ENCODE data around the gene EXD1.
"Not testable (repeated sequence)": the region's sequence is repeated elsewhere in the genome, so short reads cannot be mapped to it uniquely, and the experiment has no call there.

The EXD1 gene

GRCh38 chr15:41251411-41251810, 20.9 kb upstream of the EXD1 start:
- H3K4me1 Mint-ChIP-seq, result peaks cover 2% of the 10 kb centered on the region
- no peaks in the 10 kb centered on the region for H3K9me3 Mint-ChIP-seq
- no peak for DNase-seq
- H3K27ac Mint-ChIP-seq, result no peak overlapping the region
- no peaks in the 10 kb centered on the region for H3K27me3 Mint-ChIP-seq
- ATAC-seq, result no peak
- no peak overlapping the region for H3K4me3 Mint-ChIP-seq
- H3K36me3 Mint-ChIP-seq (ENCODE audit: low read depth), result peaks cover 4% of the 10 kb centered on the region

DNA sequence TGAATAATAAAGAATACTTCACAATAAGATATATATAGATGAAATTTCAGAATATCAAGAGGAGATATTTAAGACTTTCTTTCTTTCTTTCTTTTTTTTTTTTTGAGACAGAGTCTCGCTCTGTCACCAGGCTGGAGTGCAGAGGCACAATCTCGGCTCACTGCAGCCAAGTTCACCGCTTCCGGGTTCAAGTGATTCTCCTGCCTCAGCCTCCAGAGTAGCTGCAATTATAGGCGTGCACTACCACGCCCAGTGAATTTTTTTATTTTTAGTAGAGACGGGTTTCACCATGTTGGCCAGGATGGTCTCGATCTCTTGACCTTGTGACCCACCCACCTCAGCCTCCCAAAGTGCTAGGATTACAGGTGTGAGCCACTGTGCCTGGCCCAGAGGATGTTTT, 20.2 kb upstream of the EXD1 start:
- not testable (repeated sequence) for H3K27me3 Mint-ChIP-seq; H3K4me1 Mint-ChIP-seq; H3K9me3 Mint-ChIP-seq; DNase-seq; H3K27ac Mint-ChIP-seq; ATAC-seq; H3K36me3 Mint-ChIP-seq (ENCODE audit: low read depth); H3K4me3 Mint-ChIP-seq

DNA sequence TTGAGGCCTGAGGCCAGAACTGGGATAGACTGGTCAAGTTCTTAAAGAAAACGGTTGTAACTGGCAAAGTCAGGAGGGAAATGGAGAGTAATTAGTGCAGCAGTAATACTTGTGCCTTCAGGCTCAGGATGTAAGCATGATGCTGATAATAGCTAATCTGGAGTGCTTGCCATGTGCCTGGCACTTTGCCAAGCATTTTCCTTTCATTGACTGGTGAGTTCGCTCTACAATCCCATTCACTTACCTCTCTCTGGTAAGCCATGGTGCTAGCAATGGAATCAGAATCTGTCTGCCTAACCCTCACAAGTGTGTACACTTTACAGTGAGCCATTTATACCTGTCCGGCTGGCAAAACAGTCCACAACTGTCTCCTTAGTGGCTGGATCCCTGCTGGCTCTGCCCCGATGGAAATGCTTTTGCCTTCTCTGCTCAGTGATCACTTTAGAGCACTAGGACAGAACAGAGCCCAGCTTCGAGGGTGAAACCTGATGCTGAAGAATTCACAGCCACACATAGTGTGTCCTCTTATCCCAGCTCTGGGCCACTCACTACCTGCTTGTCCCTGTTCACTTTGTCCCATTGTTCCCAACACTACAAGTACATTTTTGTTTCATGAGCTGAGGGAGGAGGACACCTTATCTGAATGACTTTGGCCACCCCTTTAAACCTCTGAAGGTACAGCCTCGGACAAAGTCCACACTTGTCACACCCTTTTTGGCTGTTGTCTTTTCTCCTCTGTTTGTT, 10.8 kb upstream of the EXD1 start:
- no peaks in the 10 kb centered on the region for H3K27me3 Mint-ChIP-seq

DNA sequence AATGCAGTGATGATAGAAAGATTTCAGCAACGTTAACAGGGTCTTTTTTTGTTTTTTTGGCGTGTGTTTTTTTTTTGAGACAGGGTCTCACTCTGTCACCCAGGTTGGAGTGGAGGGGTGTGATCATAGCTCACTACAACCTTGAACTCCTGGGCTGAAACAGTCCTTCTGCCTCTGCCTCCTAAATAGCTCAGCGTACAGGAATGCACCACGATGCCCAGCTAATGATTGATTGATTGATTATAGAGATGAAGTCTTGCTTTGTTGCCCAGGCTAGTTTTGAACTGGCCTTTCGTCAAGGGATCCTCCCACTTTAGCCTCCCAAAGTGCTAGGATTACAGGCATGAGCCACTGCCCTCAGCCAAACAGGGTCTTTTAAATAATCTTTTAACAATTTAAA, 7.5 kb upstream of the EXD1 start:
- Mint-ChIP-seq H3K27ac (no peak overlapping the region), H3K4me3 (no peak overlapping the region), H3K27me3 (no peaks in the 10 kb centered on the region), H3K4me1 (peaks cover 6% of the 10 kb centered on the region), H3K9me3 (no peaks in the 10 kb centered on the region), H3K36me3 (ENCODE audit: low read depth) (peaks cover 2% of the 10 kb centered on the region)
- DNase-seq (no peak), ATAC-seq (no peak)

More for the DNA sequence above, 10.8 kb upstream of the EXD1 start:
- ATAC-seq (no peak), DNase-seq (no peak)
- Mint-ChIP-seq H3K4me1 (no peaks in the 10 kb centered on the region), H3K36me3 (ENCODE audit: low read depth) (peaks cover 3% of the 10 kb centered on the region), H3K4me3 (no peak overlapping the region), H3K27ac (no peak overlapping the region), H3K9me3 (no peaks in the 10 kb centered on the region)

- Mint-ChIP-seq H3K27ac (no peak overlapping the region), H3K36me3 (ENCODE audit: low read depth) (no peaks in the 10 kb centered on the region), H3K4me1 (peaks cover 22% of the 10 kb centered on the region), H3K27me3 (no peaks in the 10 kb centered on the region), H3K4me3 (no peak overlapping the region), H3K9me3 (no peaks in the 10 kb centered on the region)
- DNase-seq (no peak), ATAC-seq (no peak)
Observed at GRCh38 chr15:41235929-41236328, 5.4 kb upstream of the EXD1 start.

DNA sequence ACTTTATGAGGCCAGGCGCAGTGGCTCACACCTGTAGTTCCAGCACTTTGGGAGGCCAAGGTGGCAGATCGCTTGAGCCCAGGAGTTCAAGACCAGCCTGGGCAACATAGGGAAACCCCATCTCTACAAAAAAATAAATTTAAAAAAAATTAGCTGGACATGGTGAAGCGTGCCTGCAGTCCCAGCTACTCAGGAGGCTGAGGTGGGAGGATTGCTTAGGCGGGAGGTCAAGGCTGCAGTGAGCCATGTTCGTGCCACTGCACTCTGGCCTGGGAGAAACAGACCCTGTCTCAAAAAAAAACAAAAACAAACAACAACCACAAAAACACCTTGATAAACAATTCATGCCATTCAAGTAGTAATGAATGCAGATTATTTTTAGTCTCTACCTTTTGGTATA, 4.7 kb upstream of the EXD1 start:
- peaks cover 28% of the 10 kb centered on the region for H3K4me1 Mint-ChIP-seq
- not testable (repeated sequence) for DNase-seq; H3K4me3 Mint-ChIP-seq; H3K9me3 Mint-ChIP-seq; H3K36me3 Mint-ChIP-seq (ENCODE audit: low read depth); H3K27ac Mint-ChIP-seq; ATAC-seq; H3K27me3 Mint-ChIP-seq

DNA sequence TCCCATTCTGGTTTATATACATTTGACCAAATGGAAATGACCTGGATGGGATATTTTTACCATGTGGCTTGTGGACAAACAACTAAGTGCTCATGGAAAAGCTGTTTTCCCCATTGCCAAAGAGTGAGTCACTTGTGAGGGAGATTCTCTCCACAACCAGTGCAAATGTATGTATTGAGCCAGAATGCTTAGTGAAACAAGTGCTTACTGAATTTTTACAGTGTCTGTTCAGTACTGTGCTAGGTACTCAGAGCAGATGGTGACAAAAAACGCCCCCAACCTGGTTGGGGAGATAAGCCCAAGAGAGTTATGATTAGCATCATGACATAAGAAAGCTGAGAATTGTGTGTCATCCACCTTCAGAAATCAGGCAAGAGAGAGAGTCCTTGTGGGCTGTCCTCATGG, 2.8 kb upstream of the EXD1 start:
- no peaks in the 10 kb centered on the region for H3K9me3 Mint-ChIP-seq
- no peaks in the 10 kb centered on the region for H3K27me3 Mint-ChIP-seq
- peaks cover 31% of the 10 kb centered on the region for H3K4me1 Mint-ChIP-seq
- H3K36me3 Mint-ChIP-seq (ENCODE audit: low read depth), result no peaks in the 10 kb centered on the region
- no peak overlapping the region for H3K27ac Mint-ChIP-seq
- H3K4me3 Mint-ChIP-seq, result no peak overlapping the region
- ATAC-seq (no peak), DNase-seq (no peak)

DNA sequence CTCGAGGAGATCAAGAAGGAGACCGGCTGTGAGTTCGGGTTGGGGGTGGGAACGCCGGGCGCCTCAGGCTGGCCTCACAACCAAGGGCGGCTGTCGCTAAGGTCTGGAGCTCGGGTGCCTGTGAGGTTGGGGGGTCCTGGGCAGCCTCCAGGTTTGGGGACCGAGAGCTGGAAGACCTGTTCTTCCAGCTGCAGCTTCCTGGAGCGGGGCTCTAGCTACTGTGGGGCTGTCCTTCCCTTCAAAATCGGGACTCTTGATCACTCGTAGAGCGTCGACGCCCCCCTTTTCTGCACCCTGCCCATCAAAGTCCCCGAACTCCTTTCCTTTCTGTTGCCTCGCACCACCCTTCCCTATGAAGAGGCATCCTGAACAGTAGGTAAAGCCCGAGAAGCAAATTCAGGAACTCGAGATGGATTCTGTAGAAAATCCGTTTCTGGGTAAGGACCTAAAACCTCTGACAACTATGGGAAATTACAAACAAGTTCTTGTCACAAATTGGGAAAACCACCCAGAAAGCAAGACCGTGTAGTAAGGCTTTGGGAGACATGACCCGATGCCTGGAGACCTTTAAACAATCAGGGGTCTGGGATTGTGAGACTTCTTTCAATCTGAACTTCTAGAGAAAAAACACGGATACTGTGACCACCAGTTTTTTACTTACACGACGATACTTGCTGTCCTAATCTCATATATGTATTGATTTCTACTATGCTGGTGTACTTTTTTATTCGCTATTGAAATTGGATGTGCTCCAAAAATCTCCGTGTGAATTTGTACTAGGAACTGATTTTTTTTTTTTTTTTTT, 1.1 kb upstream of the EXD1 start:
- ATAC-seq, result peak; percentile 58
- no peaks in the 10 kb centered on the region for H3K9me3 Mint-ChIP-seq

DNA sequence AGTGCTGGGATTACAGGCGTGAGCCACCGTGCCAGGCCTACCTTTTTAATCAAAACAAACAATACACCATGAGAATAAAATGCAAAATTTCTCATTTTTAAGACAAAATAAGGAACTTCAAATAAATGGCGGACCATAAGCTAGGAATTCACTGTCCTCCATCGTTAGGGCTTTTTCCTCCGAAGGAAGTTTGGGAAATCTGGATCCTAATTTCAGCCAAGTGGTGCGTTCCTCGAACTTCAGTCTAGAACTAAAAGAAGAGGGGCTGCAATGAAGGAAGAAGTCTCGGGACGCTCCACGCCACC, 260 bp downstream of the EXD1 start:
- DNase-seq (no peak), ATAC-seq (no peak)
- Mint-ChIP-seq H3K9me3 (no peaks in the 10 kb centered on the region), H3K4me1 (peaks cover 31% of the 10 kb centered on the region), H3K4me3 (peak overlapping the region; percentile 84), H3K36me3 (ENCODE audit: low read depth) (no peaks in the 10 kb centered on the region), H3K27me3 (no peaks in the 10 kb centered on the region), H3K27ac (peak overlapping the region; percentile 75)

More for the DNA sequence above, 1.1 kb upstream of the EXD1 start:
- no peak for DNase-seq
- Mint-ChIP-seq H3K4me3 (peak overlapping the region; percentile 84), H3K36me3 (ENCODE audit: low read depth) (no peaks in the 10 kb centered on the region), H3K27me3 (no peaks in the 10 kb centered on the region), H3K4me1 (peaks cover 31% of the 10 kb centered on the region), H3K27ac (peak overlapping the region; percentile 75)

DNA sequence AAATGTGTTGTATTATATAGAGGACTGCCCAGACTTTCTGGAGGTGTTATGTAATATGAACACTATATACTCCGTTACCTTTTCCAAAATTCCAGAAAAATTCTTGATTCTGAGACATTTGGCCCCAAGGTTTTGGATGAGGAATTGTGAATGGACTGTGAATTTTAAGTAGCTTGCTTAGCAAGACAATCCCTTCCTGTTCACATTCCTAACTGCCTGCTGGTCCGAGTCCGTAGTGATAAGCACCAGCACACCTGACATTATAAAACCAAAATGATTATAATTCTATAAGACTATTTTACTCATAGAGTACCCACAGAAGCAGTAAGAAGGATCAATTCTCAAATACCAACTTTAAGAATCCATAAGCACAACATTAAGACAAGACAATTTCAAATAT, 11.2 kb downstream of the EXD1 start:
- H3K27ac Mint-ChIP-seq, result no peak overlapping the region
- no peaks in the 10 kb centered on the region for H3K36me3 Mint-ChIP-seq (ENCODE audit: low read depth)
- H3K9me3 Mint-ChIP-seq, result no peaks in the 10 kb centered on the region
- ATAC-seq, result no peak
- no peaks in the 10 kb centered on the region for H3K4me1 Mint-ChIP-seq
- DNase-seq, result no peak
- no peak overlapping the region for H3K4me3 Mint-ChIP-seq
- H3K27me3 Mint-ChIP-seq, result peaks cover 13% of the 10 kb centered on the region

GRCh38 chr15:41218851-41219250, 11.7 kb downstream of the EXD1 start:
- no peak overlapping the region for H3K4me3 Mint-ChIP-seq
- no peaks in the 10 kb centered on the region for H3K4me1 Mint-ChIP-seq
- no peak for DNase-seq
- no peaks in the 10 kb centered on the region for H3K9me3 Mint-ChIP-seq
- peaks cover 11% of the 10 kb centered on the region for H3K27me3 Mint-ChIP-seq
- no peak for ATAC-seq
- H3K27ac Mint-ChIP-seq, result no peak overlapping the region
- no peaks in the 10 kb centered on the region for H3K36me3 Mint-ChIP-seq (ENCODE audit: low read depth)

DNA sequence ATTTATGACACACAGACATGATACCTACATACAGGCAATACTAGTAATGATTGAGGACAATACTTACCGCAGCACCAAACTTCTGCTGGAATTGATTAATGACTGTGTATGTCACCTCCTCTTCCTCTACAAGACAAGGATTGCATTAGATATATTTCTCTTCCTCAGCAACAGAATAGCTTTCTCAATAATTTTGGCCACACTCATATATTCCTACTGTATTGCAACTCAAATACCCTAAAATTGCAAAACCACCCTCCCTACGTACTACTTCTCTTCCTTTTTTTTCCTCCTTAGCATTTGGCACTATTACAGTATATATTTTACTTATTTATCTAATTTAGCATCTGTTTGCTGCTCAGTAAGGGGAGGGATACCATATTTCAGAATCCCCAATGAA, 14.8 kb downstream of the EXD1 start:
- DNase-seq, result no peak
- no peaks in the 10 kb centered on the region for H3K9me3 Mint-ChIP-seq
- peaks cover 11% of the 10 kb centered on the region for H3K27me3 Mint-ChIP-seq
- no peak for ATAC-seq
- no peak overlapping the region for H3K4me3 Mint-ChIP-seq
- no peaks in the 10 kb centered on the region for H3K36me3 Mint-ChIP-seq (ENCODE audit: low read depth)
- H3K4me1 Mint-ChIP-seq, result no peaks in the 10 kb centered on the region
- H3K27ac Mint-ChIP-seq, result no peak overlapping the region

GRCh38 chr15:41207687-41208448, 22.7 kb downstream of the EXD1 start:
- H3K4me1 Mint-ChIP-seq, result no peaks in the 10 kb centered on the region
- H3K4me3 Mint-ChIP-seq, result no peak overlapping the region
- no peaks in the 10 kb centered on the region for H3K9me3 Mint-ChIP-seq
- no peak overlapping the region for H3K27ac Mint-ChIP-seq
- H3K36me3 Mint-ChIP-seq (ENCODE audit: low read depth), result no peaks in the 10 kb centered on the region
- ATAC-seq (no peak), DNase-seq (no peak)
- H3K27me3 Mint-ChIP-seq, result peaks cover 5% of the 10 kb centered on the region

DNA sequence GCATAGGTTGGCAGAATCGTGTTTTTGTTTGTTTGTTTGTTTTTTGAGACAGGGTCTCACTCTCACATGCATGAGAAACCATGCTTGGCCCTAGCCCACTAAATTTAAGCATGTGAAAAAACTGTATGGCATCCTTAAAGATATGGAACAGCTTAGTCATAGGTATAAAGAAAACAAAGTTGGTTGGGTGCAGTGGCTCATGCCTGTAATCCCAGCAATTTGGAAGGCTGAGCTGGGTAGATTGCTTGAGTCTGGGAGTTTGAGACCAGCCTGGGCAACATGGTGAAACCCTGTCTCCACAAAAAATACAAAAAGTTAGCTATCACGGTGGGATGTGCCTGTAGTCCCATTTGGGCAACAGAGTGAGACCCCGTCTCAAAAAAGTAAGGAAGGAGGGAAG, 25.2 kb downstream of the EXD1 start:
- DNase-seq (no peak), ATAC-seq (no peak)
- Mint-ChIP-seq H3K4me3 (no peak overlapping the region), H3K9me3 (no peaks in the 10 kb centered on the region), H3K36me3 (ENCODE audit: low read depth) (no peaks in the 10 kb centered on the region), H3K27me3 (peaks cover 2% of the 10 kb centered on the region), H3K4me1 (no peaks in the 10 kb centered on the region), H3K27ac (no peak overlapping the region)

DNA sequence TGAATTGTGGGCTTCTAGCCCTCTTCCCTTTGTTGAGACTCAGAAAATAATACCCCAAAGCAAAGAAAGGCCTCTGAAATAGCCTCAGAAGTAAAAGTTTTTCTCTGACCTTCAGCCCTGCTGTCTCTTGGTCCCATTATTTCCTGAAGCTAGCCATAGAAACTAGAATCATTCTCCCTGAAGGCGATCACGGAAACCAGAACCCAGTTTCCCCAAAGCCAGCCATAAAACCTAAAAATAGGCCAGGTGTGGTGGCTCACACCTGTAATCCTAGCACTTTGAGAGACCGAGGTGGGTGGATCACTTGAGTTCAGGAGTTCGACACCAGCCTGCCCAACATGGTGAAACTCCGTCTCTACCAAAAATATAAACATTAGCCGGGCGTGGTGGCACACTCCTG, 27.2 kb downstream of the EXD1 start:
- Mint-ChIP-seq H3K4me1 (no peaks in the 10 kb centered on the region), H3K4me3 (no peak overlapping the region), H3K27me3 (peaks cover 2% of the 10 kb centered on the region), H3K36me3 (ENCODE audit: low read depth) (no peaks in the 10 kb centered on the region), H3K9me3 (no peaks in the 10 kb centered on the region), H3K27ac (no peak overlapping the region)
- no peak for DNase-seq
- no peak for ATAC-seq

All from activated naive CD8-positive, alpha-beta T cell treated with anti-CD3 and anti-CD28 coated beads, Interleukin-2, amount 50 U/mL, for 24 hours (primary cell).